ENCODE measurements around the gene HOXA4. TPM values are rescaled to one million over a fixed set of nuclear protein-coding genes. Genes with fewer than 3 reads are reported as not detected.

HOXA4 gene
- total RNA-seq, 1 donor from 2014 or later, result 0.79 TPM

- peak in 1 of 2 donors; percentile 58 for DNase-seq (ENCODE audit: low read depth in 2 of 2)
Observed at GRCh38 chr7:27158436-27159265, 28.1 kb upstream of the HOXA4 start.

DNA sequence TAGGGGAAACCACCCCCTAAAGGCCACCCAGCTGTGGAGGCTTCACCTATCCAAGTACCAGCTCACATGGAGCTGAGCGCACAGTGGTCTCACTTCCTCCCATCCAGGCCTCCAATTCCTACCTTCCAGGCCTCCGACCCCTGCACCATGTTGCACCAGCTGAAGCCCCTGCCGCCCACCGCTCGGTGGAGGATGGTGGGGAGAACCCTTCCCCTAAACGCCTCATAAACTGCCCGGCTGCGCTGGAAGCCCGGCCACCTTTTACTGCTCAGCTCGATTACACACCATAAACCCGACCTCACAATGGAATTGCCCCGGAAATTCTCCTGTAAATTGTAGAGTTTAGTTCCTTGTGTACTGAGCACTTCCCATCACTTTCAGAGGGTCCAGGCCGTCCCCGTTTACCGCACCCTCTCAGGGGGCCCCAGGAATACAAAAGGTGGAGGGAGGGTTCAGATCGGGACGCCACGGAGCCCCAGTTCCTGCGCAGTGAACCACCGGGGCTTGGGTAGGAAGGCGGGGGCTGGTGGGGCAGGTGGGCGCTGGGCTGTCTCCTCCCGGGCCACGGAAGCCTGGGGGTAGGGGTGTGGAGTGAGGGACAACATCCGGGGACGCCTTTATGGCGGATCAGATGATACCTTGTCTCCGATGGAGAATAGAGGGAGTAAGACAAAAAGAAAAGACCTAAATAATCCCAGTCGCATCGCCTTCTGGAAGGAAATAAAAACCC lies 27.3 kb upstream of the HOXA4 start:
- DNase-seq (ENCODE audit: low read depth in 2 of 2), result no peak

DNA sequence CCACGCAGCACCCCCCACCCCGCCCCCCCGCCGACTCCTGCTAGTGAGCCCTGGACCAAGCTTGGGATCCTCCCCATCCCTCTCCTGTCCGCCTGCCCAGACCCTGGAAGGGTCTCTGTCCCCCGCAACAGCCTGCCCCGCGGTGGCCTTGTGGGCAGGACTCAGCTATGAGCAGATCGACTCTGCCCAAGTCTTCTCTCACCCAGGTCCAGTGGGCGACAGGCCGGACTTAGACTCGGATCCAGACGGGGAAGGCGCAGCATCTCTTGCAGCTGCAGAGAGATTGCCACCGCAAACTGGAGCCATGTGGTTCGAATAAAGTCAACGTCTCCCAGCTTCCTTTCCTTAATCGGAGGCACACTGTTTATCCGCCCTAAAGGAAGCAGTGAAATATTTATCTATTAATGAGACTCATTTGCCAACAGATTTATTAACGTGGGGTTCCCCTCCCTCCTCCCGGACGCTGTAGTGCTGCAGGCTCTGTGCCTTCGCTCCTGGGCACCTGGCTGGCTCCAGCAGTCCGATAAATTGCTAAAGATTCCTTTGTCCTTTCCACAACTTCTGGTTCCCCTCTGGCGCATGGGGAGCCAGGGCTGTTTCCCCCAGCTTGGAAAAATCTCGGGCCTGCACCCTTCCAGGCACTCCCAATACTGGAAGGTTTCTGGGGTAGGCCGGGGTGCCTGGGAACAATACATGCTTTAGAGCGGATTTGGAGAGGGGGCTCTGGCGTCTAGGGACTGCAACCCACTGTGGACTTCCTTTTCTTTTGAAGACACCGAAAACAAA lies 26.6 kb upstream of the HOXA4 start:
- no peak for DNase-seq (ENCODE audit: low read depth in 2 of 2)

DNA sequence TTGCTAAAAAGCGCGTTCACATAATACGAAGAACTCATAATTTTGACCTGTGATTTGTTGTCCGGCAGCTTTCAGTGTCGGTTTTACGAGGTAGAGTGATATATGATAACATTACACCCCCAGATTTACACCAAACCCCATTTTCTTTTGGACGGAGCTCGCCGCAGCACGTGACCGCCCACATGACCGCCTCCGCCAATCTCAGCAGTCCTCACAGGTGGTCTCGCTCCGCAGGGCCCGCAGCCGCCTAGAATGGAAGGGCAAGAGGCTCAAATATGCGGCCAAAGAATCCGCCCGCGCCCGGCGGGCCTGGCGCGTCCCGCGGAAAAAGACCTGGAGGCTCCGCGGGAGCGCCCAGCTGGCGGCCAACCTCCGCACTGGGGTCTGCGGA lies 25.9 kb upstream of the HOXA4 start, which contains the start of gene HOXA7:
TSS of gene HOXA7 (minus strand) at position 168 of the 391 bp plus-strand sequence. CDS start at position 38, 130 bp downstream.
- DNase-seq (ENCODE audit: low read depth in 2 of 2), result peak; percentile 60 to 85

GRCh38 chr7:27155816-27156507 lies 25.4 kb upstream of the HOXA4 start:
- DNase-seq (ENCODE audit: low read depth in 2 of 2), result peak; percentile 40 to 77

DNA sequence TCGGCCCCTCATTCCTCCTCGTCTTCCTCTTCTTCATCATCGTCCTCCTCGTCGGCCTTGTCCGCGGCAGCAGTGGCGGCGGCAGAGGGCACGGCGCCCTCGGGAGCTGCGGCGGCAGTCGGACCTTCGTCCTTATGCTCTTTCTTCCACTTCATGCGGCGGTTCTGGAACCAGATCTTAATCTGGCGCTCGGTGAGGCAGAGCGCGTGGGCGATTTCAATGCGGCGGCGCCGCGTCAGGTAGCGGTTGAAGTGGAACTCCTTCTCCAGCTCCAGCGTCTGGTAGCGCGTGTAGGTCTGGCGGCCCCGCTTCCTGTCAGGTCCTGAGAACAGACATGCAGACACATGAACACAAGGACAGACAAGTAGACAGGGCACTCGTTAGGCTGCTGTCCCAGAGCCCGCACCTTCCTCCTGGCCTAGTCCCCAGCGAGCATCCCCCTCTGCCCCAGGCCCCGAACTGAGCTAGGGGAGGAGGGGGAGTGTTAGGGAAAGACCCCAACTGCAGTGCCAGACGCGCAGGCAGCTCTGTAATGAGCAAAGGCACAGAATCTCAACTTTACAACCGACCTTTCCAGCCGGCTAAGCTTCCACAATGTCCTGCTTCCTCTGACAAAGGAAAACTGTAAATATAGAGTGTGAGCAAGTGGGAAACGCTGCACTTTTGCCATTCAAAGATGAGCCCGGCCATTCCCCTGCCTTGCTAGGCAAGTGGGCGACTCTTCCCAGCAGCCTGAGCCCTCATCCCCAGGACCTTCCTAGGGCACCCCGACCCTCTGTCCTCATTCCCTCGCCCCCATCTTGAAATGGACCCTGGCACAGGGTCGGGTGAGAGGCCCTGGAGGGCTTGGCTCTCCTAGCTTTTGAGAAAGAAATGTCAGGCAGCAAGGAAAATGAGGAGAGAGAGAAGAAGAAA lies 24.6 kb upstream of the HOXA4 start:
- peak in 1 of 2 donors; percentile 46 for DNase-seq (ENCODE audit: low read depth in 2 of 2)

DNA sequence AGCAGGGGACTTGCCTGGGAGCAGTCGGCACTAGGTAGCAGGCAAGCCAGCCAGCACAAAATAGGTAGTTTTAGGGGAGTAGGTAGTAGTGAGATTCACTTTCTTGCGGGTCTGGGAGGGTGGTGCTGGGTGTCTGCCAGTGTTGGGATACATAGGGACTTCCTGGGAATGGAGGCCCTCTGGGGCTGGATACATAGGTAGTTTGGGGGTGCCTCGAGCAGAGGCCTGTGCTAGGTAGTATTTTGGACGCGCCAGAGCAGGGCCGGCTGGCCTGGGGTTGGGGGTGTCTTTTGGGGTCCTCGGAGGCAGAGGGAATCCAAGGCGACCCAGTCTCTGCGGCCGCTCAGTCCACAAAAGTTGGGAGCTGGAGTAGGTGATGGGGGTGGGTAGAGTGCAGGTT lies 23.8 kb upstream of the HOXA4 start:
- DNase-seq (ENCODE audit: low read depth in 2 of 2), result no peak

- DNase-seq (ENCODE audit: low read depth in 2 of 2), result no peak
Observed at GRCh38 chr7:27153526-27153925, 23.0 kb upstream of the HOXA4 start.

- DNase-seq (ENCODE audit: low read depth in 2 of 2), result no peak
Observed at GRCh38 chr7:27152816-27153442, 22.4 kb upstream of the HOXA4 start.

- peak; percentile 41 to 90 for DNase-seq (ENCODE audit: low read depth in 2 of 2)
Observed at GRCh38 chr7:27151931-27152815, 21.6 kb upstream of the HOXA4 start, which contains the start of gene HOXA3. HOXA3 (minus strand) TSS chr7:27152583; CDS start chr7:27110640, 41,943 bp downstream.

DNA sequence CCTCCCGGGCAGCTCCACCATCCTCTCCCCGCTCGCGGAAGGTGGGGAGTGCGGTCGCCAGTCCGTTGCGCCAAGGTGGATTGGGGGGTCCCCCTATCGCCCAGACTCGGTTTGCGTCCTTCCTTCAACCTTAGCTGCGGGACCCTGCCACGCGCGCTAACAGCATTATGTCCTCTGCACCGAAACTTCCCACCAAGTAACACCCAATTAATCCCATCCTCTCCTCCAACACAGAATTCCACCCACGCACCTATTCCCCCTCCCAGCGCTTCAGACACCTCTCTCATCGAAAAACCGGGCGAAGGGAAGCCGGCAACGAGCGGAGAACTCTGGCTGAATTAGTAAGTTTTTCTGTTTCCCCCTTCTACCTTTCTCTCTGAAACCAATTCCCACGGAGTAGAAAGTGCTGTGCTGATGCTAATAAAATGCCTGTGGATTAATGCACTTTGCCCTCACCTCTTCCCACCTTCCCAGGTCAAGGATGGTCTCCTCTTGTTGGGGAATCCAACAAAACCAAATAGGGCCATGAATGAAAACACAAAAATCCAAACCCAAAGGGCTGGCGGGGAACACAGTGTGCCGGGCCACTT lies 20.9 kb upstream of the HOXA4 start:
- no peak for DNase-seq (ENCODE audit: low read depth in 2 of 2)

DNA sequence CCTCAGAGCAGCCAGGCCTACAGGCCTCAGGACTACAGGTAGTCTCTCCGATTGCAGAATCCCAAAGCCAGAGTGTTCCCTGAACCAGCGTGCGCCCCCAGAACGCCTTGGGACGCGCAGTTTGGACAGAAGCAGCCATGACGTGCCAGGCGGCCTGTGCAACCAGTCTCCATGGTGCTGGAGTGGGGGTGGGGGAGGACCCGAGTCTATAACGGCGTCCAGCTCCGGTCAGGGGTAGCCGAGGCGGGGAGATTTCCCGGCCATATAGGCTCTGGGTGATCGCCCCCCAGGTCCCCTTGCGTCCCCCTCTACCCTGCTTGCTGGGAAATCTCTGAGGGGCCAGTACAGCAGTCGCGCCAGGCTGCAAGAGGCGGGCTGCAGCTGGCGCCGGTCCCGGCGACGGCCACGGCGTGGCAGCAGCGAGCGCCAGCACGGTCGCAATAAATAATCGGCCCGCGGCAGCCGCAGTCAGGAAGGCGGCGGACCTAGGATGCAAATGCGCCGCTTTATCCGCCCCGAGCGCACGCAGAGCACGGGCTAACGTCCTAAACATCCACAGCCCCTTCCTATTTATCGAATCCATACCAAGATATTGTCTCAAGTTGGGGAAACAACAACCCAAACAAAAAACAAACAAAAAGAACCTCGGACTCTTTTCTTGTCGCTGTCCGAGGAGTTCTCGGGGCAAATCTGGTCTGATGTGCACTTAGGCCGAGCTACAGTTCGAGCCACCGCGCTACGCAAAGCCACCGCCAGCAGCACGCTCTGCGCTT lies 20.2 kb upstream of the HOXA4 start:
- DNase-seq (ENCODE audit: low read depth in 2 of 2), result peak; percentile 89 to 92

DNA sequence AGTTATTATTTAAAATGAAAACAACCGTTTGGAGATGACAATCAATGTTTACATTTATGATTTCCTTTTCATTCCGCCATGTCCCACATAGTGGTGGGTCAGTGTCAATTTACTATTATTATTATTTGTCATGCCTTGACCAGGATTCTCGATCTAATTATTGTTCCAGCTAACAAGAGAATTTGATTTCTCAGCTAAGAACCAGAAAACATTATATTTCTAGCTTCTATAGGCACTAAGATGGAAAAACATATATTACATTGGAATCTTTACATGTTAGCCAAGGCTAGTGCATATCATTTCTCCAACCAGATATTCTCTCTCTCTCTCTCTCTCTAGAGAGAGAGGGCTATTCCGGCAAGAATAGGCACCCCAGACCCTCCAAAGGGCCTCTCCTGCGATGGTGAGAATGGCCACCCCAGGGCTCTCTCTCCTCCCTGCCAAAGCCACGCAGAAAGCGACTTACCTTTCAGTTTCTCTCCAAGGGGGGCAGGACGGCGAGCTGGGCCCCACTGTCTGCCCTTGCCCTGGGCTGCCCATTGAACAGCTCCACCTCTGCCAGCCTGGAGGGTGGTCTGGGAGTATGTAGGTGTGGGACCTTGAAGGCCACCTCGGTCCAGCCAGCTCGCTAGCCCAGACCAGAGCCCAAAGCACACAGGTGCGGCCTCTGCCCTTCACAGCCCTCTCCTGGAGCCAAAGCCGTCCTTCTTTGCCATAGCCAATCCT lies 19.4 kb upstream of the HOXA4 start:
- DNase-seq (ENCODE audit: low read depth in 2 of 2), result no peak

GRCh38 chr7:27148756-27149641 lies 18.4 kb upstream of the HOXA4 start:
- no peak for DNase-seq (ENCODE audit: low read depth in 2 of 2)

- no peak for DNase-seq (ENCODE audit: low read depth in 2 of 2)
Observed at GRCh38 chr7:27148031-27148755, 17.6 kb upstream of the HOXA4 start.
